Measurements from ENCODE around the gene POLR2J.
"Not testable (repeated sequence)": the region's sequence is repeated elsewhere in the genome, so short reads cannot be mapped to it uniquely, and the experiment has no call there.

The POLR2J gene

GRCh38 chr7:102478314-102479208, at the start of gene POLR2J:
Gene POLR2J (minus strand): TSS chr7:102478922. CDS start chr7:102478860, 62 bp downstream.
- DNase-seq (ENCODE audit: low read depth in 2 of 2): peak; percentile 77 to 79

- not testable (repeated sequence) for DNase-seq (ENCODE audit: low read depth in 2 of 2)
Measured at GRCh38 chr7:102527822-102528793, 49.4 kb upstream of the POLR2J start.

- not testable (repeated sequence) for DNase-seq (ENCODE audit: low read depth in 2 of 2)
Measured at GRCh38 chr7:102527182-102527581, 48.5 kb upstream of the POLR2J start.

GRCh38 chr7:102524803-102525202, 46.1 kb upstream of the POLR2J start:
- not testable (repeated sequence) for DNase-seq (ENCODE audit: low read depth in 2 of 2)

GRCh38 chr7:102520797-102521196, 42.1 kb upstream of the POLR2J start:
- not testable (repeated sequence) for DNase-seq (ENCODE audit: low read depth in 2 of 2)

GRCh38 chr7:102517550-102518147, 38.9 kb upstream of the POLR2J start, which contains the start of gene RASA4B:
Gene RASA4B (minus strand): TSS chr7:102517777. CDS start chr7:102517710, 67 bp downstream.
- not testable (repeated sequence) for DNase-seq (ENCODE audit: low read depth in 2 of 2)

GRCh38 chr7:102516951-102517350, 38.2 kb upstream of the POLR2J start:
- not testable (repeated sequence) for DNase-seq (ENCODE audit: low read depth in 2 of 2)

GRCh38 chr7:102515889-102516288, 37.2 kb upstream of the POLR2J start:
- DNase-seq (ENCODE audit: low read depth in 2 of 2): not testable (repeated sequence)

- DNase-seq (ENCODE audit: low read depth in 2 of 2): not testable (repeated sequence)
Measured at GRCh38 chr7:102514881-102515721, 36.4 kb upstream of the POLR2J start.

- DNase-seq (ENCODE audit: low read depth in 2 of 2): not testable (repeated sequence)
Measured at GRCh38 chr7:102512642-102513221, 34.0 kb upstream of the POLR2J start.

- DNase-seq (ENCODE audit: low read depth in 2 of 2): not testable (repeated sequence)
Measured at GRCh38 chr7:102511860-102512522, 33.3 kb upstream of the POLR2J start.

- DNase-seq (ENCODE audit: low read depth in 2 of 2): not testable (repeated sequence)
Measured at GRCh38 chr7:102510575-102510974, 31.9 kb upstream of the POLR2J start.

GRCh38 chr7:102507410-102508088, 28.8 kb upstream of the POLR2J start:
- DNase-seq (ENCODE audit: low read depth in 2 of 2): not testable (repeated sequence)

GRCh38 chr7:102505298-102506185, 26.8 kb upstream of the POLR2J start:
- DNase-seq (ENCODE audit: low read depth in 2 of 2): not testable (repeated sequence)

GRCh38 chr7:102503141-102503540, 24.4 kb upstream of the POLR2J start:
- DNase-seq (ENCODE audit: low read depth in 2 of 2): not testable (repeated sequence)

GRCh38 chr7:102498321-102498720, 19.6 kb upstream of the POLR2J start:
- not testable (repeated sequence) for DNase-seq (ENCODE audit: low read depth in 2 of 2)

- DNase-seq (ENCODE audit: low read depth in 2 of 2): not testable (repeated sequence)
Measured at GRCh38 chr7:102497308-102497707, 18.6 kb upstream of the POLR2J start.

- not testable (repeated sequence) for DNase-seq (ENCODE audit: low read depth in 2 of 2)
Measured at GRCh38 chr7:102496861-102497260, 18.1 kb upstream of the POLR2J start.

Measured in stimulated activated CD4-positive, alpha-beta T cell treated with anti-CD3 and anti-CD28 coated beads, Interleukin-1b, Interleukin-23, amount 100 ng/mL, for 1 hour (primary cell).